HG03571 (cell line): ENCODE results near the gene CDK8.

Experiments
- ATAC-seq: cut with Tn5 transposase; IDR thresholded peaks from one replicate; pipeline ENCODE4 v1.9.1; 2021; ENCODE audit not compliant: unreplicated experiment

The CDK8 gene

DNA sequence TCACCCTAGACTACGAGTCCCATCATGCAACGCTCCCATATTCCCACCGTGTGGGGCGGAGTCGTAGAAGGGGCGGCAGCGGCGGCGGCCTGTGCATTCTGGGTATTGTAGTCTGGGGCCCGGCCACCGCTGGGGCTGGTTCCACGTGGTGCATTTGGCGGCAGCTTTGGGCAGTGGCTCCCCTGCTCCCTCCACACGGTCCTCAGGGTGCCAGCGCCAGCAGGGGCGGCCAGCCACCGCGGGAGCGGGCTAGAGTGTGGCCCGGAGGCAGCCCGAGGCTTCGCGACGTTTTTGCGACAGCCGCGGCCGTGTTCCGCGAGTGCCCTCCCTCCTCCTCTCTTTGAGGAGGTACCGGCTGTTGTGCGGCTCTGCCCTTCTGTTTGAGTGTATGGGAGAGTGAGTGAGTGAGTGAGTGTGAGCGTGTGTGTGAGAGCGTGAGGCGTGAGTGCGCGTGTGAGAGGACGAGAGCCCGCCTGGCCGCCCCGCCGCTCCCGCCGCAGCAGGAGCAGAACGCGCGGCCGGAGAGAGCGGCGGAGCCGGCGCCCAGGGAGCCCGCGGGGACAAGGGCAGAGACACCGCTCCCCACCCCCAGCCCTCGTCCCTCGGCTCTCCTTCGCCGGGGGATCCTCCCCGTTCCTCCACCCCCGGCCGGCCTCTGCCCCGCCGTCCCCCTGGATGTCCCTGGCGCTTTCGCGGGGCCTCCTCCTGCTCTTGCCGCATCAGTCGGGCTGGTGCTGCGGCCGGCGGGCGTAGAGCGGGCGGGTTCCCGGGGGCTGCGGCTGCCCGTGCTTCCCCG, at the start of gene CDK8:
TSS of gene CDK8 (plus strand) at position 343 of the 796 bp plus-strand sequence. CDS start 513 bp downstream, outside the sequence.
- peak; percentile 89 for ATAC-seq

DNA sequence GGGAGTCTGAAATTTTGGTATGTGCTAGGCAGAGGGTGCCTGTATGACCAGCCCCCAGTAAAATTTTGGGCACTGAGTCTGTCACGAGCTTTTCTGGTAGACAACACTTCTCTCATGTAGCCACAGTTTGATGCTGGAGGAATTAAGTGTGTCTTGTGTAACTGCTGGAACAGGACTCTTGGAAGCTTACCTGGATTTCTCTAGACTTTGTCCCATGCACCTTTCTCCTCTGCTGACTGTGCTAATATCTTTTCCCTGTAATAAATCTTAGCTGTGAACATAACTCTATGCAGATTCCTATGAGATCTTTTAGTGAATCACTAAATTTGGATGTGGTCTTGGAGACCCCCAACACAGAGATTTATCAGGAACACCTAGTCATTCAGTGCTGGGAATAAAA, 45.6 kb upstream of the CDK8 start:
- ATAC-seq: no peak

DNA sequence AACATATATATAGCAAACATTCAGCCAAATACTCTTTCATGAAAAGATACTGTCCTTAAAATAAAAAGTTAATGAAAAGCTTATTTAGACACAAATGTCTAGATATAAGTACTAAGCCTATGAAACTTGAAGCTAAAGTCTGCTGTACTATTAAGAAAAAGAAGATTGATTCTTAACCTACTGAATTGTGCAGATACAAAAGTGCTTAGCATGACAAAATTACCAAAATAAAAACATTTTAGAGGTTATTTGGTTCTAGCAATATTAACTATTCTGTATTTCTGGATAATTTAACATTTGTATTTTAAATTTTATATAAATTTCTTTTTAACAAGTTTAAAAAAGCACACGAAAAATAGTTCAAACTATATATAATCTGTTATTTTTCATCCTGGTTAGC, 40.6 kb upstream of the CDK8 start:
- ATAC-seq: no peak

DNA sequence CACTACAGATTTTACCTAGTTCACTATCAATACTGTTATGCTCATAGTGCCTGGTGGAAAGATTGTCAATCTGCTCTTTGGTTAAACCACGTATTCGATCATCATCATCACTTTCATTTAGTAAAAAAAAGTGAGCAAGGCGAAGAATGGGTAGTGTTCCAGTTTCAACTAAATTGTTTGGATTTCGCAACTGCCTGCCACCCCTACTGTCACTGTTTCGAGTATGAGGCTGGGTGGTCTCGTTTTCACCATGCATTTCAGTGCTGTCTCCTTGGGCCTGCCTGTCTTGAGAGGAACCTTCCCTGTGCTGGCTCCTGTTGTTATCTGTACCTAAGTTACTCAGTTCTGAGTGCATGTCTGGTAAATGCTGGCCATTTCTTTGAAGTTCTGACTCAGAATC, 39.9 kb upstream of the CDK8 start:
- no peak for ATAC-seq

DNA sequence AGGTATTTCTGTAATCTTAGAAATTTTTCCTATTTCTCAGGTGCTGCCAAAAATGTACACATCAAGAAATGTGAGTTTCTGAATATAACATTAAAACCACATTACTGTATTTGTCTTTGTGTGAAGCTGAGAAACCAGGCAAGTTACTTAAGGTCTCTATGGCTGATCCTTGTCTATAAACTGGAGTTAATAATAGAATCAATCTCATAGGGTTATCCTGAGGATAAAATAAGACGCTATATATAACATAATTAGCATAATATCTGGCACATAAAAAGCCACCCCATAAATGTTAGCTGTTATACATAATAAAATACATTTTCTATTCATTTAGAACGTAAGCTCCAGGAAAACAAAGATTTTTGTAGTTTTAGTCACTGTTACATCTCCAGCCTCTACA, 37.9 kb upstream of the CDK8 start:
- no peak for ATAC-seq

DNA sequence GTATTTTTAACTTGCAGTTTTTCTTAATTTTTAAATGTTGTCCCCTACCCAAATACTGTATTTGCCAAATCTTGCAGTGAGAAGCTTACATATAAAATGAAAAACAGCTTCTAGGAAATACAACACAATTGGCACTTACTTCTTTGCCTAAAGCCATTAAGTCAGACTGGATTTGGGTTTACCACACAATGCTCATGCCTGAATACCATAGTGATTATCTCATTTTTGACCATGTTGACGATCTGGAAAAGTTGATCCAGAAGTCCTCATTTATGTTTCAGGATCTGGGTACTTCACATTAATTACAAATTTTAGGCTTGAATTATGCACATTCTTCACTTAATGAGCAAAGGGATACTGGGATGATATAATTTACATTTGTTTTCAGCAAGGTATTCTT, 34.2 kb upstream of the CDK8 start:
- no peak for ATAC-seq

DNA sequence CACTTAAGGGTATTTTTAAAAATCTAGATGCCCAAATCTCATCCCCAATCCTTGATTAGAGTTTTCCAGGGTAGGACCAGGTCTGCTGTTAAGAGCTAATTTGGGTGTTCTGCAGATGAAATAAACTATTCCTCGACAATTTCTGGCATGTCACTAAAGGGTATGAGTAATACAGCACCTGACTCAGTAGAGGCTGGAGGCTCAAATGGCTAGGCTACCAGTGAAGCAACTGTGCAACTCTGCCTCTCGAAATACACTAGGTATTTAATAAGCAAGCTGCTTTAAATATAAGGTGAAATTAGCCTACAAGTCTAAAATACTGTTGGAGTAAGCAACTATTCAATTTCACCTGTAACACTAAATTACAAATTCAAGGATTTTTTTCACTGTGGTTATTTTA, 33.4 kb upstream of the CDK8 start:
- ATAC-seq: no peak

DNA sequence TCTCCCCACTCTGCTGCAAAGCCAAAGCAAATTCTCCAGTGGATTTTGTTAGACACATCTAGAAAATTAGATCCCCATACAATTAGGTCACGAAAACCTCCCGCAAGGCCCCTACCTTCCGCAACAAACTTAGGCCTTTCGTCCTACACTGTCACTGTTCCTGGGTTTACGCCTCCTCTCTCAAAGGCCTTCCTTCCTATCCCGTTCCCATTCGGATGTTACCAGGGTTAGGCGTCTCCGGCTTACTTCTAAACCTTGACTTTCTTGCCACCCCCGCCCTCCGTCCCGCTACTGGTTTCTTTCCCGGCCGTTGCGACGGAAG, 32.6 kb upstream of the CDK8 start:
- peak; percentile 16 for ATAC-seq

DNA sequence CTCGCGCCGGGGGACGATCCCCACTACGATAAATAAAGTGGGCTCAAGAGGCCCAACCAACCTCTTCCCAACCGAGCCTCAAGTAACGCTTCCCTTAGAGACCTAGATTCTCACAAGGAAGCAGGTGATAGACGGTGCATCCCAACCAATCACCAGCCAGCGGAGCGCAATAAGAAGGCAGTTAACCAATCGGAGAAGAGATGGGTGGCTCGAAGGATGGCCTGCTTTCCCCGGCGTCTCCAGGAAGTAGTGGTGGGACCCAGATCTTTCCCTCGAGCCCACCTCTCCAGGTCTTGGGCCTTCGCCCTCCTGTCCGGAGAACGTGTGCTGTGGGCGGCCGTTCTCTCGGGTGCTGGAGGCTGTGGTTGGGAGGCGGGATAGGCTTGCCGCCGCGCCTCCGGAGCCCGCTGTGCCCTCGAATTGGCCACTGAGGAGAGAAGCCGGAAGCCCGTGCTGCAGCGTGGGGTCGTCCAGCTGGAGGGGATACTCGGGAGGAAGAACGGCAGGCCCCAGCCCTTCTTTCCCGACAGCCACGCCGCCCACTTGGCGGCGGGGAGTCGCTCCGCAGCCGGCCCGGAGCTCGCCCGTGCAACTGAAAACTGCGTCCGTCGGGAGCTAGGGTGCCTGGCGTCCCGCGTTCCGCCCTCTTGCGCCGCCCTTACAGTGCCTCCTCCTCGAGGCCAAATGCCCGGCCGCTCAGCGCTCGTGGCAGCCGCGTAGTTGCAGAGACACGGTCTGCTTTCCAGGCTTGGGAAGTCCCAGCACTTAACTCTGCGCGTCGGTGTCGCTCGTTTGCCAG, 32.0 kb upstream of the CDK8 start, which contains the start of gene RNF6:
TSS of gene RNF6 (minus strand) at position 594 of the 799 bp plus-strand sequence. CDS start 2,665 bp downstream, outside the sequence.
- peak; percentile 93 for ATAC-seq

DNA sequence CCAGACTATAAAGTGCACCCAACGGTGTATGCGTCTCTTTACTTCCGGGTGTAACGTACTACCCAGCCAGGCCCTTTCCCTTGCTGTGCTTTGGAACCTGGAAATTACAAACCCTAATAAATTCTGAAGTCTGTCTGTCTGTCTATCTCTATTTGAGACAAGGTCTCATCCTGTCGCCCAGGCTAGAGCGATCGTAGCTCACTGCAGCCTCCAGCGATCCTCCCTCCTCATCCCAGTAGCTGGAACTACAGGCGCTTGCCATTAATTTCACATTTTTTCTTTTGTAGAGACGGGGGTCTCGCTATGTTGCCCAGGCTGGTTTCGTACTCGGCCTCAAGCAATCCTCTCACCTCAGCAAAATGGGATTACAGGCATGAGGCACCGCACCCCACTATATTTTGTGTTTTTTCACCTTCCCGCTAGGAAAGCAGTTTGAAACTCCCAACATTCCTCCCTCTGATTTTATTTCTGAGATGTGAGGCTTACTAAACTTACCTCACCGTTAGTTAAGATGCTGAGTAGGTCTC, 31.3 kb upstream of the CDK8 start:
- ATAC-seq: no peak

DNA sequence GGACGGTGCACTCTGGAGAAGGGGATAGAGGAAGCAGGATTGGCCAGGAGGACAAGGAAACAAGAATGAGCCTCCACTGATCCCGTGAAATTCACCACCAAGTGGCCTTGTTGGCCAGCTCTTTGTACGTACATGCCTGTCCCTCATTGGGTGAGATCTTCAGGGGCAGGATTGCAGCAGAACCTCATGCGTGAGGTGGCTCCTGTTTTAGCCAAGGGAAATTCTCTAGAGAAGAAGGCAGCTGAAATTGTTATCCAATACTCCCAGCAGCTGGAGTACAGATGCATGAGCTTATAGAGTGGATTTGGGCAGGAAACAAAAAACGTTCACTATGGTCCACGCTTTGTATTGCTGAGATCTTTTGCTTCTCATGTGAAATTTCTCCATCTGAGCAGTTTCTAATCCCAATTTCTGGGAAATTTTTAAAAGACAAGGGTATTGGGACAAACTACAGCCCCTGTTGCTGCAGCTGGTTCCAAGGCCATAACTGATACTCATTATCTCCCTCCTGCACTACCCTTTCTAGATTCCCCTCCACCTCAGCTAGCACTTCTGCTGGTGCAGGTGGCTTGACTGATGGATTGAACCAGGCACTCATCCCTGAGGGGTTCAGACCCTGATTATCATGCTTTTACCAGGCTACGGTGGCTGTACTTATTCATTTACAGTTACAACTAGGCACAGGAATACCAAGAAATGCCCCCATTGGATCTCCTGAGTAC, 27.9 kb upstream of the CDK8 start:
- no peak for ATAC-seq

DNA sequence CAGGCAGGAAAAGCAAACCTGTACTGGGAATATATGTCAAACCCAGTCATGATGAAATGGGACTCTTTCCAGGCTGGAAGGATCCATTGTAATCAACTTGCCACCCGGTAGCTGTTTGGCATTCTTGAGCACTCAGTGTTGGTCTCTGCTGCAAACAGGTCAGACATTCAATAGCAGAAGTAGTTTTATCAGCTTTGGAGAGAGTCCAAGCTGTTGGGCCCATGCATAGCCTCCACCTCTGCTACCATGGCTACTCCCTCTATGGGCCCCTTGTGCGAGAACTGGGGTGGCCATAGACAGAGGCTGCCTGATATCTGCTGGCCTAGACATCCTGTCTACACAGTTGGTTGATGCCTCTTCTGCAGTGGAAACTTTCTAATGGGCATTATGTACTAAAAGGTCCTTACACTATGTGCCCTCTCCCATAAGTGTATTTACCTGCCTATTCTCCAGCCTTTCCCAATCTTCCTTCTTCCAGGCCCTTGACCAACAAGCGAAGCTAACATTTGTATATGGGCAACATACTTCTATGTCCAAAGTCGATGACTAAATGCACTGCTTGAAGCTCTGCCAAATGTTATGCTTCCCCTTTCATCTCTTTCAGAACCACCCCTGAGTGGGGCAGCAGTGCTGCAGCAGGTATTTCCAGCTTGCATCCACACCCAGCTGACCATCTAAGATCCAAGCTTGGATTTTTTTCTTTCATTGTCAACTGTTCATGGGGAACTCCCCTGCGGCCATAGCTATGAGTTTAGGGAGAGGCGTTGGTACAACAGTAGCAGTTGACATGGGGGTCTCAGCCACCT, 26.6 kb upstream of the CDK8 start:
- ATAC-seq: no peak

DNA sequence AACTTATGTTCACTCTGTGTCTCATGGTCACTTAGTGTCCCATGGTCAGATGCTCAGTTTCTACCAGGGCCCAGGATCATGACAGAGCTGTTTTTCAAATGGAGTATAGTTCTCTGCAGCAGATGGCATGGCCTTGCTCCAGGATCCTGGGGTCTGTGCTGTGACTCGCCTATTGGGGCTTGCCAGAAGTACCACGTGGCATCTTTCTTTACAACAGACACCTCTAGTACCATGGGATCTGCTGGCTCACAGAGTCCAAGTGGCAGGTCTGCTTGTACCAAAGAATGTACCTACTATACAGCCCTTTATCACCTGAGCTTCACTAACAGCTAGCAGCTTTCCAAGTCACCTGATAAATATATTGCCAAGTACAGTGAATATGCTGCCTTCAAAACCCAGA, 25.8 kb upstream of the CDK8 start:
- ATAC-seq: no peak

DNA sequence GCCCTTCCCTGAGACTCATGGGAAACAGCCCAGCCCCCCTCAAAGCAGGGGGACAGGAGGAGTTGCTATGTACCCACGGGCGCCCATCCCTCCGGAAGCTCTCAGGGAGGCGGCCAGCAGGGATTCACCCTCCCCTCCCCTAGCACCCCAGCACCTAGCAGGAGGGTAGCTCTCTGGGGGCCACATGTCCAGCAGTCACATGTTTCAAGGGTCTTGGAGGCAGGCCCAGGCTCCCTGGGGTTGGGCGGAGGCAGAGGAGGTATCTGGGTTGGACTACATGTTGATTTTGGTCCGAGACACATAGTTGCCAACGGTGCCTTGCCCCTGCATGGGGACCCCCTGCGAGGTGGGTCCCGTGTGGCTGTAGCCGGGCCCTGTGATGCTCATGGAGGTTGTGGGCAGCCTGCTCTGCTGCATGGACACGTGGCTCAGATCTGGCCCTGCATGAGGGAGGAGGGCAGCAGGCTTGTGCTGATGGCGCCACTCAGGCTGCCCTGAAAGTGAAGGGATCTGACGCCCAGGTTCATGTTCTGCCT, 24.8 kb upstream of the CDK8 start:
- ATAC-seq: no peak

DNA sequence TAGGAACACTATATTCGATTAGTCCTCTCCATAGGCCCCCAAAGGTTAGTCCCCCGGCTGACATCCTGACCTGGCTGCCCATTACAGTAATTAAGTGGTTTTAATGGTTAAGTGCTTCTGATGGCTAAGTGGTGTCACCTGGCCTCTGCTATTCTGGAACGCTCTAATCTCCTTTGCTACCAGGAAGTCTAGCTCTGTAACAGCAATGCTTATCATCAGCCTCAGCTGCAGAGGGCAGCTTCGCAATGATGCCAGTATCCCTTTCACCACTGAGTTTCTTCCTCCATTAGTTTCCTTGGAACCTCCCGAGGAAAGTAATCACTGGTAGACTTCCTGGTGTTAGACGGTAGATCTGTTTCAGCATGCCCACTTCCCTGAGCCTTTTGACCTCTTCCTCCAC, 23.2 kb upstream of the CDK8 start:
- ATAC-seq: no peak

DNA sequence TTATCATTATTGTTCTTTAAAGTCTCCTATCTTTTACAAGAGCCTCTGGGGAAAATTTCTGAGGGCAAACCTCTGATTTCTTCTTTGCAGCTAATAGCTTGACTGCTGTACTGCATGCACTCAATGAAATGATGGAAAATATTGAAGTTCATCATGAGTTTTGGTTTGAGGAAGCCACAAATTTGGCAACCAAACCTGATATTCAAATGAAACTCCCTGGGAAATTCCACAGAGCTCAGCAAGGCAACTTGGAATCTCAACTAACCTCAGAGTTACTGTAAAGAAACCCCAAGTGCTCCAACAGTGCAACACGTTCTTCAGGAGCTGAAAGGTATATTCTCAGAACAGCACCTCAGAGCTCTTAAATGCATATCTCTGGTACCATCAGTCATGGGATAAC, 17.6 kb upstream of the CDK8 start:
- no peak for ATAC-seq

DNA sequence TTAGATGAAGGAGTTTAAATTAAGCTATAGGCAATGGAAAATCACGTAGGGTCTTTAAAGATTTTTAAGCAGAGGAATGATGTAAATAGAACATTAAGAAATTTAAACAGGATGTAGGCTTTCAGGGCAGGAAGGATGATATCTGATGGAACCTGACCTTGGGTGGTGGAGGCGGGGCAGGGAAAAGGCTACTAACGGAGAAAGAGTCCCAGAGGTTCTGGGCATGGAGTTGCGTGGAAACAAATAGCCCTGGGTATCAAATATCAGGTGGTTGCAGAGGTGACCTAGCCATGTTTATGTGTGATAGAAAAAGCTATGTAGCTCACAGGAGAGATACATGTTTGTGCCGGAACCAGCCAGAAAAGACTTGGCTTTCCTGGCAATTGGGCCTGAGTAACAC, 7.8 kb upstream of the CDK8 start:
- ATAC-seq: no peak

DNA sequence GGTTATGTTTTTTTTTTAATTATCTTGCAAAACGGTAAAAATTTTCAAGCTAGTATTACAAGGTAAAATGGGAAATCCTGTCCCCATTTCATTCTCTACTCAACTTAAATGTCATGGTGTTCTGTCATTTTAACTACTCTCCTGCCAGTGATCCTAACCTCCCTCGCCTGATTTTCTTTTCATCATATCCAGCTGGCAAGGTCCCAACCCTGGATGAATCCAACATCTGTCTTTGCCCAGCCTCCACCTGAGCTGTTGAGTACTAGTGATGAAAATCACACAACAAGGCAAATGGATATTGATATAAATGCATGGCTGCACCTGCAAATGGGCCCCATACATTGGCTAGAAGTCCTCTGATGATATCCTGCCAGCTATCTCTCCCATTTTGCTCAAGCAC, 6.9 kb upstream of the CDK8 start:
- ATAC-seq: no peak

DNA sequence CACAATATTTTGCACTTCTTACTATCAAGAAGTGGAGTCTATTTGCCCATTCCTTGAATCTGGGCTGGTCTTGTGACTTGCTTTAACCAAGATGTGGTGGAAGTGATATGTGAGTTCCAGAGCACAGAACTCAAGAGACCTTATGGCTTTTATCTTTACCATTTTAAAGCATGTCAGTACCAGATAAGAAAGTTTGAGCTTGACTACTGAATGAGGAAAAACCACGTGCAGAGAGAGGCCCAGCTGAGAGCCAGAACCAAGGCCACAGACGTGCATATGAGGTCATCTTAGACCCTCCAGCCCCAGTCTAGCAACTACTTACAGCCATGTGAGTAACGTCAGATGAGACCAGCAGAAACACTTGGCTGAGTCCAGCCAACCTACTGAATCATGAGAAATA, 6.3 kb upstream of the CDK8 start:
- ATAC-seq: no peak

DNA sequence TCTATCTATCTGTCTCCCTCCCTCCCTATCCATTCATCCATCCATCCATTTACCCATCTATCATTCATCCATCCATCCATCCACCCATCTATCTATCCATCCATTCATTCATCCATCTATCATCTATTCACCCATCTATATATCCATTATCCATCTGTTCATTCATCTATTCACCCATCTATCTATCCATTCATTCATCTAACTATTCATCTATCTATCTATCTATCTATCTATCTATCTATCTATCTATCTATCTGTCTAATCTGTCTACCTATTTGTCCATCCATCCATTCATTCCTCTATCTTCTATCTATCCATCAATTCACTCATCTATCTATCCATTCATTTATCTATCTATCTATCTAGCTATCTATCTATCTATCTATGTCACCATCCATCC, 4.4 kb upstream of the CDK8 start:
- ATAC-seq: no peak
